Neural cell (in vitro differentiated cells): Measurements from ENCODE around the gene CCDC33. TPM values are rescaled to one million over a fixed set of nuclear protein-coding genes. Genes with fewer than 3 reads are reported as not detected.

Experiments used
- H2AFZ ChIP-seq: fragments of 200-600, 300-800 bp; sonication (generic), shearing (Covaris generic); 2 replicates; pipeline ENCODE4 v1.6.0; 2014; ENCODE audit warnings: low read depth, mild to moderate bottlenecking, antibody characterized with exemption, low read length, moderate library complexity
- H3F3A ChIP-seq: fragments of 200-600 bp; shearing (Covaris generic); 2 replicates; pipeline ENCODE4 v1.6.1; 2016; ENCODE audit warnings: mild to moderate bottlenecking, moderate library complexity, mixed read lengths, antibody characterized with exemption, low read length; ENCODE audit not compliant: insufficient read depth, poor library complexity, severe bottlenecking
- H3K27ac ChIP-seq: fragments of 200-600, 300-800 bp; sonication (generic), shearing (Covaris generic); 2 replicates; pipeline ENCODE4 v1.5.1; 2014; ENCODE audit warnings: mild to moderate bottlenecking, low read length, moderate library complexity
- H3K27me3 ChIP-seq: fragments of 300-800, 200-600 bp; sonication (generic), shearing (Covaris generic); 2 replicates; pipeline ENCODE4 v1.6.0; 2014; ENCODE audit warnings: mild to moderate bottlenecking, low read depth, low read length, moderate library complexity; ENCODE audit not compliant: insufficient read depth
- H3K36me3 ChIP-seq: fragments of 300-800, 200-600 bp; sonication (generic), shearing (Covaris generic); 2 replicates; pipeline ENCODE4 v1.5.1; 2014; ENCODE audit warnings: mild to moderate bottlenecking, antibody characterized with exemption, low read length, moderate library complexity; ENCODE audit not compliant: insufficient read depth
- H3K4me2 ChIP-seq: fragments of 300-800, 200-600 bp; sonication (generic), shearing (Covaris generic); 2 replicates; pipeline ENCODE4 v1.6.0; 2014; ENCODE audit warnings: mild to moderate bottlenecking, low read length
- H3K4me3 ChIP-seq: fragments of 300-800, 200-600 bp; sonication (generic), shearing (Covaris generic); 2 replicates; pipeline ENCODE4 v1.5.1; 2014; ENCODE audit warnings: mild to moderate bottlenecking, low read length, moderate library complexity
- H3K79me2 ChIP-seq: fragments of 200-600 bp; shearing (Covaris generic); replicated peaks from 2 replicates; pipeline ENCODE4 v1.6.0; 2014; ENCODE audit warnings: mild to moderate bottlenecking, low read length, moderate library complexity; ENCODE audit not compliant: insufficient read depth
- H3K9ac ChIP-seq: fragments of 300-800, 200-600 bp; sonication (generic), shearing (Covaris generic); 2 replicates; pipeline ENCODE4 v1.6.1; 2016; ENCODE audit warnings: mild to moderate bottlenecking, low read length, mixed read lengths
- H3K9me2 ChIP-seq: fragments of 200-600 bp; shearing (Covaris generic); 2 replicates; pipeline ENCODE4 v1.6.1; 2016; ENCODE audit warnings: mild to moderate bottlenecking, low read length, mixed read lengths; ENCODE audit not compliant: insufficient read depth
- H3K9me3 ChIP-seq: fragments of 200-600, 300-800 bp; sonication (generic), shearing (Covaris generic); 2 replicates; pipeline ENCODE4 v1.6.1; 2016; ENCODE audit warnings: mild to moderate bottlenecking, mixed run types, low read length, moderate library complexity, mixed read lengths
- H4K20me1 ChIP-seq: fragments of 200-600 bp; shearing (Covaris generic); 2 replicates; pipeline ENCODE4 v1.6.1; 2016; ENCODE audit warnings: mild to moderate bottlenecking, mixed run types; ENCODE audit not compliant: insufficient read depth
- CTCF ChIP-seq: fragments of 450-650 bp; IDR thresholded peaks from 2 replicates; pipeline ENCODE4 v1.5.1; 2014; ENCODE audit warnings: antibody characterized with exemption, mild to moderate bottlenecking, moderate library complexity; ENCODE audit not compliant: poor library complexity, severe bottlenecking
- EP300 ChIP-seq: fragments of 450-650 bp; conservative IDR thresholded peaks from 2 replicates; pipeline ENCODE4 v1.6.1; 2014; ENCODE audit warnings: antibody characterized with exemption, mild to moderate bottlenecking, moderate library complexity; ENCODE audit not compliant: poor library complexity, severe bottlenecking
- EZH2 ChIP-seq: fragments of 200-600, 300-800 bp; shearing (Covaris generic), sonication (generic); IDR thresholded peaks from 2 replicates; pipeline ENCODE4 v1.6.1; 2014; ENCODE audit warnings: antibody characterized with exemption, low read length, borderline replicate concordance, mild to moderate bottlenecking; ENCODE audit not compliant: insufficient read depth, poor library complexity, severe bottlenecking
- MXI1 ChIP-seq: fragments of 450-650 bp; conservative IDR thresholded peaks from 2 replicates; pipeline ENCODE4 v1.6.1; 2014; ENCODE audit warnings: antibody characterized with exemption, mild to moderate bottlenecking; ENCODE audit not compliant: poor library complexity, severe bottlenecking
- POLR2AphosphoS5 ChIP-seq: IDR thresholded peaks from 2 replicates; pipeline ENCODE4 v1.6.1; 2012
- RAD21 ChIP-seq: fragments of 450-650 bp; conservative IDR thresholded peaks from 2 replicates; pipeline ENCODE4 v1.6.1; 2014; ENCODE audit warnings: antibody characterized with exemption, mild to moderate bottlenecking, moderate library complexity
- REST ChIP-seq: IDR thresholded peaks from 2 replicates; pipeline ENCODE4 v1.6.1; 2012; ENCODE audit warnings: borderline replicate concordance
- SMC3 ChIP-seq: fragments of 450-650 bp; conservative IDR thresholded peaks from 2 replicates; pipeline ENCODE4 v1.6.1; 2014; ENCODE audit warnings: antibody characterized with exemption, mild to moderate bottlenecking, moderate library complexity; ENCODE audit not compliant: poor library complexity
- TAF1 ChIP-seq: IDR thresholded peaks from 2 replicates; pipeline ENCODE4 v1.6.1; 2012; ENCODE audit warnings: low read depth
- polyA plus RNA-seq: library from polyadenylated mRNA; depleted of rRNA; stranded (reverse); fragments of >200 nt; gene quantifications from 2 replicates; pipeline ENCODE4 v1.2.3, GENCODE V29; 2014

Gene CCDC33
- polyA plus RNA-seq, 1 donor from 2014 or later, result 1.4 TPM

GRCh38 chr15:74318376-74319137 is 82.4 kb downstream of the CCDC33 start:
- Histone ChIP-seq H2AFZ (no peak overlapping the region), H4K20me1 (no peaks in the 10 kb centered on the region), H3K27ac (peak overlapping the region; percentile 34), H3K4me2 (no peak overlapping the region), H3F3A (no peaks in the 10 kb centered on the region), H3K36me3 (no peaks in the 10 kb centered on the region), H3K9ac (peak overlapping the region; percentile 41), H3K27me3 (no peaks in the 10 kb centered on the region), H3K79me2 (no peaks in the 10 kb centered on the region), H3K4me3 (no peak overlapping the region), H3K9me3 (no peaks in the 10 kb centered on the region), H3K9me2 (no peaks in the 10 kb centered on the region)
- TF ChIP-seq RAD21 (no peak), SMC3 (no peak), EP300 (no peak), EZH2 (no peak), MXI1 (no peak), TAF1 (no peak), REST (no peak), POLR2AphosphoS5 (no peak), CTCF (no peak)

GRCh38 chr15:74319138-74319460 is 83.0 kb downstream of the CCDC33 start:
- Histone ChIP-seq H3K79me2 (no peaks in the 10 kb centered on the region), H3F3A (no peaks in the 10 kb centered on the region), H3K27me3 (no peaks in the 10 kb centered on the region), H3K9me2 (no peaks in the 10 kb centered on the region), H3K4me2 (no peak overlapping the region), H3K9me3 (no peaks in the 10 kb centered on the region), H2AFZ (no peak overlapping the region), H3K9ac (no peak overlapping the region), H3K27ac (peak overlapping the region; percentile 64), H4K20me1 (no peaks in the 10 kb centered on the region), H3K4me3 (no peak overlapping the region), H3K36me3 (no peaks in the 10 kb centered on the region)
- TF ChIP-seq MXI1 (no peak), REST (no peak), TAF1 (no peak), EZH2 (no peak), RAD21 (no peak), SMC3 (no peak), POLR2AphosphoS5 (no peak), CTCF (no peak), EP300 (no peak)
